ENCODE results near the gene FPR2.

DNA sequence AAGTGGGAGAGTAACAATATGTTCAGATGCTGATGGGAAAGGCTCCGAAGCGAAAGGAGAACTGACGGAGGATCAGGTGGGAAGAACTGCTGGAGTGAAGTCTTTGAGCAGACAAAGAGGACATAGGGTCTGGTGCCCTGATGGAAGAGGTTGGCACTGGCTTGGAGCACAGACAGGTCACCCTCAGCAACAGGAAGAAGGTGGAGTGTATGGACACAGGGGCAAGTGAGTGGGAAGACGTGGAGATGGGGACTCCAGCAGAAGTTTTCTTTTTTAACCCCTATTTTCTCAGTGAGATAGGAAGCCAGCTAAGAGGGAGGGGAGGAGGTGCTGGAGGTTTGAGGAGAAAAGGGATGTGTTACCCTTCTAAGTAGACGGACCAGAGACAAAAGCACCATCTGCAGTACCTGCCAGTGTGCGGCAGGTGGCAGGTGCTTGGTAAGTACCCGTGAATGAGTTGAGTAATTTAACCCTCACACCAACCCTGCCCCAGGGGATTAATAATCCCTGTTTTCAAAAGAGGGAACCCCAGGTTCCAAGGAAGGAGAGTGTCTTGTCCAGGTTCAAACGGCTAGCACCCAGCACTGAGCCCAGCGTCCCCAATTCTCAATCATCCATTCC is 48.4 kb upstream of the FPR2 start:
- TF ChIP-seq, protein P1, sequence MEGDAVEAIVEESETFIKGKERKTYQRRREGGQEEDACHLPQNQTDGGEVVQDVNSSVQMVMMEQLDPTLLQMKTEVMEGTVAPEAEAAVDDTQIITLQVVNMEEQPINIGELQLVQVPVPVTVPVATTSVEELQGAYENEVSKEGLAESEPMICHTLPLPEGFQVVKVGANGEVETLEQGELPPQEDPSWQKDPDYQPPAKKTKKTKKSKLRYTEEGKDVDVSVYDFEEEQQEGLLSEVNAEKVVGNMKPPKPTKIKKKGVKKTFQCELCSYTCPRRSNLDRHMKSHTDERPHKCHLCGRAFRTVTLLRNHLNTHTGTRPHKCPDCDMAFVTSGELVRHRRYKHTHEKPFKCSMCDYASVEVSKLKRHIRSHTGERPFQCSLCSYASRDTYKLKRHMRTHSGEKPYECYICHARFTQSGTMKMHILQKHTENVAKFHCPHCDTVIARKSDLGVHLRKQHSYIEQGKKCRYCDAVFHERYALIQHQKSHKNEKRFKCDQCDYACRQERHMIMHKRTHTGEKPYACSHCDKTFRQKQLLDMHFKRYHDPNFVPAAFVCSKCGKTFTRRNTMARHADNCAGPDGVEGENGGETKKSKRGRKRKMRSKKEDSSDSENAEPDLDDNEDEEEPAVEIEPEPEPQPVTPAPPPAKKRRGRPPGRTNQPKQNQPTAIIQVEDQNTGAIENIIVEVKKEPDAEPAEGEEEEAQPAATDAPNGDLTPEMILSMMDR (IDR thresholded peaks at IDR 0.05): no peak
- no peak for TF ChIP-seq POLR2A (IDR thresholded peaks at IDR 0.05)
